HG03060 (cell line): Measurements from ENCODE around the gene C9orf72.
"Not testable (repeated sequence)": the region's sequence is repeated elsewhere in the genome, so short reads cannot be mapped to it uniquely, and the experiment has no call there.

Source experiments
- ATAC-seq: cut with Tn5 transposase; IDR thresholded peaks from one replicate; pipeline ENCODE4 v1.9.1; 2021; ENCODE audit warnings: low read depth, moderate number of reproducible peaks; ENCODE audit not compliant: unreplicated experiment

C9orf72 gene

GRCh38 chr9:27572918-27573633 is at the start of gene C9orf72:
Gene C9orf72 (minus strand): TSS chr9:27573481. CDS start chr9:27567120, 6,361 bp downstream.
- ATAC-seq, result no peak

- no peak for ATAC-seq
Measured at GRCh38 chr9:27622693-27623340, 49.5 kb upstream of the C9orf72 start.

GRCh38 chr9:27619743-27620142 is 46.5 kb upstream of the C9orf72 start:
- ATAC-seq, result no peak

- no peak for ATAC-seq
Measured at GRCh38 chr9:27618066-27618465, 44.8 kb upstream of the C9orf72 start.

GRCh38 chr9:27614551-27614950 is 41.3 kb upstream of the C9orf72 start:
- ATAC-seq, result no peak

GRCh38 chr9:27612036-27612435 is 38.8 kb upstream of the C9orf72 start:
- ATAC-seq, result not testable (repeated sequence)

- ATAC-seq, result no peak
Measured at GRCh38 chr9:27610622-27611021, 37.3 kb upstream of the C9orf72 start.

- ATAC-seq, result no peak
Measured at GRCh38 chr9:27602954-27603353, 29.7 kb upstream of the C9orf72 start.

- no peak for ATAC-seq
Measured at GRCh38 chr9:27602142-27602861, 29.0 kb upstream of the C9orf72 start.

GRCh38 chr9:27601396-27601795 is 28.1 kb upstream of the C9orf72 start:
- ATAC-seq, result no peak

- ATAC-seq, result no peak
Measured at GRCh38 chr9:27600256-27600655, 27.0 kb upstream of the C9orf72 start.

GRCh38 chr9:27599870-27600238 is 26.6 kb upstream of the C9orf72 start:
- no peak for ATAC-seq

- no peak for ATAC-seq
Measured at GRCh38 chr9:27599102-27599869, 26.0 kb upstream of the C9orf72 start.

- no peak for ATAC-seq
Measured at GRCh38 chr9:27595733-27596132, 22.5 kb upstream of the C9orf72 start.

- no peak for ATAC-seq
Measured at GRCh38 chr9:27591672-27592071, 18.4 kb upstream of the C9orf72 start.

GRCh38 chr9:27591093-27591492 is 17.8 kb upstream of the C9orf72 start:
- ATAC-seq, result no peak

GRCh38 chr9:27590651-27591050 is 17.4 kb upstream of the C9orf72 start:
- no peak for ATAC-seq

- ATAC-seq, result no peak
Measured at GRCh38 chr9:27589462-27589861, 16.2 kb upstream of the C9orf72 start.

- ATAC-seq, result no peak
Measured at GRCh38 chr9:27586304-27586703, 13.0 kb upstream of the C9orf72 start.

GRCh38 chr9:27584931-27585330 is 11.7 kb upstream of the C9orf72 start:
- ATAC-seq, result no peak

GRCh38 chr9:27582794-27583193 is 9.5 kb upstream of the C9orf72 start:
- no peak for ATAC-seq
